Neural crest cell (in vitro differentiated cells): ENCODE data around the gene NDUFS7. TPM values are rescaled to one million over a fixed set of nuclear protein-coding genes. Genes with fewer than 3 reads are reported as not detected.

Experiments used
- DNase-seq: peaks from one replicate; pipeline ENCODE4 v3.0.0; 2021; ENCODE audit warnings: low read depth, mixed read lengths, low spot score
- H3K27ac Mint-ChIP-seq: one replicate; pipeline ENCODE4 v1.8.0; 2021; ENCODE audit warnings: mild to moderate bottlenecking, mixed read lengths; ENCODE audit not compliant: unreplicated experiment
- H3K27me3 Mint-ChIP-seq: 2 replicates; pipeline ENCODE4 v1.8.0; 2021; ENCODE audit warnings: low read depth, mild to moderate bottlenecking, mixed read lengths
- H3K36me3 Mint-ChIP-seq: 2 replicates; pipeline ENCODE4 v1.8.0; 2021; ENCODE audit warnings: low read depth, mild to moderate bottlenecking, mixed read lengths
- H3K4me1 Mint-ChIP-seq: 2 replicates; pipeline ENCODE4 v1.8.0; 2021; ENCODE audit warnings: mixed read lengths
- H3K4me3 Mint-ChIP-seq: one replicate; pipeline ENCODE4 v1.8.0; 2021; ENCODE audit warnings: mild to moderate bottlenecking, mixed read lengths
- H3K9me3 Mint-ChIP-seq: 2 replicates; pipeline ENCODE4 v1.8.0; 2021; ENCODE audit warnings: mixed read lengths
- total RNA-seq: library from RNA; stranded (reverse); gene quantifications from 2 replicates; pipeline ENCODE4 v1.2.1, GENCODE V29; 2021
- TF ChIP-seq, protein P1 (sequence below): fragments of 200-600 bp; sonication (generic); conservative IDR thresholded peaks from 2 replicates; pipeline ENCODE4 v1.5.0; 2021; ENCODE audit warnings: antibody characterized with exemption, mild to moderate bottlenecking

NDUFS7 gene
- total RNA-seq, 1 donor from 2014 or later, result 89.7 TPM

DNA sequence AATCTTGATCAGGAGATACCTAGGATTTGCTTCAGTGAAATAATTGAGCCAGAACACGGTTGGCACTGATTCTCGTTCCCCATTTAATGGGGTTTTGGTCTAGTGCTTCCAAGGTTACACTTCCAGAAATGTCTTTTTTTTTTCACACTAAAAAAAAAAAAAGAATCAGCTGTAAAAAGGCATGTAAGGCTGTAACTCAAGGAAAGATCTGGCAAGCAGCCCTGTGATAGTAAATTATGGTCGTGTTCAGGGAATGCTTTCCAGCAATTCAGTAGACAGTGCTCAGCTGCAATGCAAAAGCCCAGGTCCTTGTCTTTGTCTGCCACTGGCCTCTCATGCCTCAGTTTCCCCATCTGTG is 27.2 kb upstream of the NDUFS7 start:
- Mint-ChIP-seq H3K27me3 (no peaks in the 10 kb centered on the region), H3K9me3 (no peaks in the 10 kb centered on the region), H3K27ac (no peak overlapping the region), H3K4me1 (peaks cover 50% of the 10 kb centered on the region), H3K4me3 (peak overlapping the region; percentile 93), H3K36me3 (peaks cover 9% of the 10 kb centered on the region)
- TF ChIP-seq, protein P1, sequence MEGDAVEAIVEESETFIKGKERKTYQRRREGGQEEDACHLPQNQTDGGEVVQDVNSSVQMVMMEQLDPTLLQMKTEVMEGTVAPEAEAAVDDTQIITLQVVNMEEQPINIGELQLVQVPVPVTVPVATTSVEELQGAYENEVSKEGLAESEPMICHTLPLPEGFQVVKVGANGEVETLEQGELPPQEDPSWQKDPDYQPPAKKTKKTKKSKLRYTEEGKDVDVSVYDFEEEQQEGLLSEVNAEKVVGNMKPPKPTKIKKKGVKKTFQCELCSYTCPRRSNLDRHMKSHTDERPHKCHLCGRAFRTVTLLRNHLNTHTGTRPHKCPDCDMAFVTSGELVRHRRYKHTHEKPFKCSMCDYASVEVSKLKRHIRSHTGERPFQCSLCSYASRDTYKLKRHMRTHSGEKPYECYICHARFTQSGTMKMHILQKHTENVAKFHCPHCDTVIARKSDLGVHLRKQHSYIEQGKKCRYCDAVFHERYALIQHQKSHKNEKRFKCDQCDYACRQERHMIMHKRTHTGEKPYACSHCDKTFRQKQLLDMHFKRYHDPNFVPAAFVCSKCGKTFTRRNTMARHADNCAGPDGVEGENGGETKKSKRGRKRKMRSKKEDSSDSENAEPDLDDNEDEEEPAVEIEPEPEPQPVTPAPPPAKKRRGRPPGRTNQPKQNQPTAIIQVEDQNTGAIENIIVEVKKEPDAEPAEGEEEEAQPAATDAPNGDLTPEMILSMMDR, result no peak
- DNase-seq, result no peak

DNA sequence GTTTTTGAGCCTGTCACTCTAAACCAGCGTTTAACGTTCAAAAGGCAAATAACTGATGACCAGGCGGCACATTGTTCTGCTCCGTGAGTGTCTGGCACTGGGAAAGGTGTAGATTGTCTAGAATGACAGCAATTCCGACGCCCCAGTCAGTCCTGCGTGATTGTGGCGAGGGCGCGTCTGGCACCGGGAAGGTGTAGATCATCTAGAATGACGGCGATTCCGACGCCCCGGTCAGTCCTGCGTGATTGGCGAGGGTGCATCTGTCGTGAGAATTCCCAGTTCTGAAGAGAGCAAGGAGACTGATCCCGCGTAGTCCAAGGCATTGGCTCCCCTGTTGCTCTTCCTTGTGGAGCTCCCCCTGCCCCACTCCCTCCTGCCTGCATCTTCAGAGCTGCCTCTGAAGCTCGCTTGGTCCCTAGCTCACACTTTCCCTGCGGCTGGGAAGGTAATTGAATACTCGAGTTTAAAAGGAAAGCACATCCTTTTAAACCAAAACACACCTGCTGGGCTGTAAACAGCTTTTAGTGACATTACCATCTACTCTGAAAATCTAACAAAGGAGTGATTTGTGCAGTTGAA is 26.1 kb upstream of the NDUFS7 start:
- Mint-ChIP-seq H3K27ac (no peak overlapping the region), H3K4me1 (peaks cover 52% of the 10 kb centered on the region), H3K36me3 (peaks cover 14% of the 10 kb centered on the region), H3K4me3 (peak overlapping the region; percentile 47), H3K9me3 (no peaks in the 10 kb centered on the region), H3K27me3 (no peaks in the 10 kb centered on the region)
- TF ChIP-seq, protein P1, result no peak
- DNase-seq, result no peak

DNA sequence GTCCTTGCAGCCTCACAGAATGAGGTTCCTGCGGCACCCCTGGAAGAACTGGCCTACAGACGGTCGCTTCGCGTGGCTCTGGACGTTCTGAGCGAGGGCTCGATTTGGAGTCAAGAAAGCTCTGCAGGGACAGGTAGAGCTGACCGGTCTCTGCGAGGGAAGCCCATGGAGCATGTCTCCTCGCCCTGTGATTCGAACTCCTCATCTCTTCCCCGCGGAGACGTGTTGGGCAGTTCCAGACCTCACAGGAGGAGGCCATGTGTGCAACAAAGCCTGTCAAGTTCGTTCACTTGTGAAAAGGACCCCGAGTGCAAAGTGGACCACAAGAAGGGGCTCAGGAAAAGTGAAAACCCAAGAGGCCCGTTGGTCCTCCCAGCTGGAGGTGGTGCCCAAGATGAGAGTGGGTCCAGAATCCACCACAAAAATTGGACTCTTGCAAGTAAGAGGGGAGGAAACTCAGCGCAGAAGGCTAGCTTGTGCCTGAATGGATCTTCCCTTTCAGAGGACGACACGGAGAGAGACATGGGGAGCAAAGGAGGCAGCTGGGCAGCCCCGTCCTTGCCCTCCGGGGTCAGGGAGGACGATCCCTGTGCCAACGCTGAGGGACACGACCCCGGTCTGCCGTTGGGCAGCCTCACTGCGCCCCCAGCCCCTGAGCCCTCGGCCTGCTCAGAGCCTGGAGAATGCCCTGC is 23.4 kb upstream of the NDUFS7 start:
- no peak for DNase-seq
- Mint-ChIP-seq H3K27ac (no peak overlapping the region), H3K9me3 (no peaks in the 10 kb centered on the region), H3K27me3 (no peaks in the 10 kb centered on the region), H3K4me3 (peak overlapping the region; percentile 46), H3K36me3 (peaks cover 19% of the 10 kb centered on the region), H3K4me1 (peaks cover 48% of the 10 kb centered on the region)
- TF ChIP-seq, protein P1, result no peak

DNA sequence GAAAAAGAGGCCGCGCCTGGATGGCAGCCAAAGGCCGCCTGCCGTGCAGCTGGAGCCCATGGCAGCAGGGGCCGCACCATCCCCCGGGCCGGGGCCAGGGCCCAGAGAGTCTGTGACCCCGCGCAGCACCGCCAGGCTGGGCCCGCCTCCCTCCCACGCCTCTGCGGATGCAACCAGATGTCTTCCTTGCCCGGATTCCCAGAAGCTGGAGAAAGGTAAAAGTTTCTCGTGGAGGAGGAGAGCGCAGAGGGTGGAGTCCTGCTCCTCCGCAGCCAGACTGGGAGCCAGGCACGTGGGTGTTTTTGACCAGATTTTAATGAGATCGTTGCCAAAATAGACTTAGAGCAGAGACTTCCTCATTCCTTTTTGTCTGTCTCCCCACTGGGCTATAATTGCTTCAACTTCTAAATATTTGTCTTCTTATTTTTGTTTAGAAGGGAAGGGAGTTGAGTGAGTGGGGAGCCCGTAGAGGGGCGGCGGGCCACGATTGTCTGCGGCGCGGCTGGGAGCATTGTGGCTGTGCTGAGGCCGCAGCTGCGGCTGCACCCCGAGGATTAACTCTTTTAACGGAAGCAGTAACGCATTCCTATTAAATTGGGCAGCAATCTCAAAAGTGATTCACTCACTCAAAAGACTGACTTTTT is 22.8 kb upstream of the NDUFS7 start:
- Mint-ChIP-seq H3K4me3 (peak overlapping the region; percentile 56), H3K9me3 (no peaks in the 10 kb centered on the region), H3K36me3 (peaks cover 19% of the 10 kb centered on the region), H3K27ac (no peak overlapping the region), H3K27me3 (no peaks in the 10 kb centered on the region), H3K4me1 (peaks cover 44% of the 10 kb centered on the region)
- no peak for DNase-seq
- TF ChIP-seq, protein P1, result no peak

DNA sequence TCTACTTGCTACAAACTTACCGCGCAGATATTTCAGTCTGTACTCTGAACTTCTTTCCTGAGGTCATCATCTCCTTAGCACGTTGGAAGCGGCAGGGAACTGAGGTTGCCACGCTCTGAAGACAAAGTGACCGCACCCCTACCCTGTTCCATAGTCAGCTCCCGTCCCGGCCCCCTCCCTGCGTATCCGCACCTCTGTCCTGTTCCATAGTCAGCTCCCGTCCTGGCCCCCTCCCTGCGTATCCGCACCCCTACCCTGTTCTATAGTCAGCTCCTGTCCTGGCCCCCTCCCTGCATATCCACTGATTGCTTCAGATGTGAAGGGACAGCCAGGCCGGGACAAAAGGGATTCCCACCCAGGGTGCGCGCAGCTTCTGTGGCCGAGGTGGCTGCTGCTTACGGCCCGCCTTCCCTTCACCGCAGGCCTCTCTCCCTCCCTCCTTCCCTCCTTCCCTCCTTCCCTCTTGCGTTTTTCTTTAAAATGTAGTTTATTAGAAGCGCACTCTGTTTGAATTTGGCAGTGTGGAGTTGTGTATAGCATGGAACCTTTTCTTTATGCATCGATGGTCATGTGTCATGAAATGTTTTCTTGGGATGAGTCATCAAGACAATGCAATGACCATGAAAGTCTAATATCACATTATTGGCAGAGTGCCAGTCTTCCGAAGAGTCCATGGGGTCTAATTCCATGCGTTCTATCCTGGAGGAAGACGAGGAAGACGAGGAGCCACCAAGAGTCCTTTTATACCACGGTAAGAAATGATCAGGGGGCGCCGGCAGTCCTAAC is 21.9 kb upstream of the NDUFS7 start:
- TF ChIP-seq, protein P1, result no peak
- H3K27ac Mint-ChIP-seq, result peak overlapping the region; percentile 65
- H3K9me3 Mint-ChIP-seq, result no peaks in the 10 kb centered on the region
- peak overlapping the region; percentile 56 for H3K4me3 Mint-ChIP-seq
- no peaks in the 10 kb centered on the region for H3K27me3 Mint-ChIP-seq
- no peak for DNase-seq
- H3K36me3 Mint-ChIP-seq, result peaks cover 19% of the 10 kb centered on the region
- H3K4me1 Mint-ChIP-seq, result peaks cover 37% of the 10 kb centered on the region
